HL-60/S4 treated with phorbol 12-myristate 13-acetate at 8.2 ng/mL for 4 days and 3 days (cell line): ENCODE data around the gene SIRPG.

Experiments used
- in situ Hi-C: fragments of 300-500 bp; cut with MboI; formaldehyde crosslinking; loops from 2 replicates; pipeline ENCODE4 v1.15.0; 2022; ENCODE audit warnings: low sequenced_read_pairs

The SIRPG gene

DNA sequence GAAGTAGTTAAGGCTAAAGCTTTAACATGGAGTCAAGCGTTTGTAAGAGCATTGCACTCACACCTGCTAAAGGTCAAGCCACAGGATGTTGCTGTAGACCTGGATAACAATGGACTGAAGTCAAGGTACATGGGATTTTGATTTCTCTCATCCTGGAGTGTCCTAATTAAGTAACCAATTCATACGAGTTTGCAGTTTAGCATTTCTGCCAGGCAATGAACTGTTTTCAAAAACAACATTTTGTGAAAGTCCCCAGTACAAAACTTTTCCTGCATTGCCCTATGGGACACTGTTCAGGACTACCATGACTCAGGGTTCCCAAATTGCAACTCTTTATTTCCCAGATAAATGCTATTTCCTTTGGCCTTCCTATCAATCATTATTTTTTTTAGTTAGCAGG lies 20.4 kb downstream of the SIRPG start:
- in situ Hi-C loops: loop anchor here (25.0 kb wide), 1 partner anchor 100 kb away; no protein-coding TSS in a partner anchor

- in situ Hi-C loops: loop anchor here (25.0 kb wide), 1 partner anchor 99 kb away; no protein-coding TSS in a partner anchor
Measured at GRCh38 chr20:1636621-1637020, 21.0 kb downstream of the SIRPG start.

DNA sequence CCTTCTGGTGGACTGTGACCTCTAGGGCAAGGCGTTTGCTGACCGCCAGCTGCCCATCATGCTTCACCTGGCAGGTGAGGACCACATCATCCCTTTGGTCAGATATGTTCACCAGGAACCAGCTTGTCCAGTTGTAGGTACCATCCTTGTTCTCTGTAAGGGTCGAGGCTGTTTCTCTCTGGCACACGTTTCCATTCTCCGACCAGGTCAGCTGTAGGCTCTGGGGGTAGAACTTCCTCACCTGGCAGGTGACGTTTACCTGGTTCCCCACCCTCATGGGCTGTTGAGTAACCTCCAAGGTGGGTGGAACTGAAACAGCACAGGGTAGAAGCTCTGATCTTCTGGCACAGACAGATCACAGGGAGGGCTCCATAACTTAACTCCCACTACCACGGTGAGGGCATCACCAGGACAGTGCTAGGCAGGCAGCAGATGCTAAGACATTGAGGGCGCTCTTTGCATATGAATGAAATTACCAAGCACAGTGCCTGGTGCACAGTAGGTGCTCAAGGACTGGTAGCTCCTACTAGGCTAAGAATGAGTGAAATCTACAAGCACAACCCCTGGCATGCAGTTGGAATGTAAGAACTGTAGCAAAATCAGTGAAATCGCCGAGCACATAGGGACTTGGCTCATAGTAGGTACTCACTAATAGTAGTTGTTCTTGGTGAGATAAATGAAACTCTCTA lies 22.1 kb downstream of the SIRPG start:
- in situ Hi-C loops: loop anchor here (25.0 kb wide), 1 partner anchor 98 kb away; no protein-coding TSS in a partner anchor

- in situ Hi-C loops: loop anchor here (25.0 kb wide), 1 partner anchor 96 kb away; no protein-coding TSS in a partner anchor
Measured at GRCh38 chr20:1633535-1633934, 24.0 kb downstream of the SIRPG start.

GRCh38 chr20:1632178-1632577 lies 25.4 kb downstream of the SIRPG start:
- in situ Hi-C loops: loop anchor here (25.0 kb wide), 1 partner anchor 95 kb away; no protein-coding TSS in a partner anchor

DNA sequence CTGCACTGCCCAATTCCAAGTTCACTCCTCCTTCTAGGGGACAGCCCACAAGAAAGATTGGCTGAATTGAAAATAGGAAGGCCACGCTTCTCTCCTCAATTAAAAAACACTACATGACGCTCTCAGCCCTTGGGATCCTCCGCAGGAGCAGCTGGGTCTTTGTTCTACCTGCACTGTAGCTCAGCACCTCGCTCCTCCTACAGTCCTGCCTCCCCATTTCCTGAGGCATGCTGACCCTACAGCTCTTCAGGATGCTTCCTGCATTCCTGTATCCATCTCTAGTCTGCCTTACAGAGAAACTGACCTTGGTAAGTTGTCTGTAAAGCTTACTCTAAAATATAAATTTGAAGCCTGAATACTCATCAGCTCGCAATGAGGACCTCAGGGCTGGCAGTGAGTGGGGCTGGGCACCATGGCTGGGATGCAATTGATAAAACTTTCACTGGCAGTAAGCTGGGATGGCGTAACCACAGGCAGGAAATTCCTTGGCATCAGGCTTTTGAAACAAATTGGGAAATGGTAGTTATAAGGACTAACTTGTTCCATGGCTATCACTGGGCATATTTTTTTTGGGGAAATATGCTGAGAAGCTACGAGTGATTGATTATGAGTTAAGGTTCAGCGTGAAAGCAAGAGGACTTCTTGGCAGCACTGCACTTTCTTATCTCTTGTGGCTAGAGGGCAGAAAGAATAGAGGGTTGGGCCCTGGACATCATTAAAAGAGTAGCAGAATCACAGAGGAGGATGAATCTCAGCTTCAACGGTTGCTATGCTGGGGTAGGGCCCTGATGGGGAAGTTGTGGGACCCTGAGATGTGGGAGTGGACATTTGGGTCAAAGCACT lies 26.0 kb downstream of the SIRPG start:
- in situ Hi-C loops: loop anchor here (25.0 kb wide), 1 partner anchor 94 kb away; no protein-coding TSS in a partner anchor

GRCh38 chr20:1630186-1630585 lies 27.4 kb downstream of the SIRPG start:
- in situ Hi-C loops: loop anchor here (25.0 kb wide), 1 partner anchor 93 kb away; no protein-coding TSS in a partner anchor

GRCh38 chr20:1629321-1629720 lies 28.3 kb downstream of the SIRPG start:
- in situ Hi-C loops: loop anchor here (25.0 kb wide), 1 partner anchor 92 kb away; no protein-coding TSS in a partner anchor

DNA sequence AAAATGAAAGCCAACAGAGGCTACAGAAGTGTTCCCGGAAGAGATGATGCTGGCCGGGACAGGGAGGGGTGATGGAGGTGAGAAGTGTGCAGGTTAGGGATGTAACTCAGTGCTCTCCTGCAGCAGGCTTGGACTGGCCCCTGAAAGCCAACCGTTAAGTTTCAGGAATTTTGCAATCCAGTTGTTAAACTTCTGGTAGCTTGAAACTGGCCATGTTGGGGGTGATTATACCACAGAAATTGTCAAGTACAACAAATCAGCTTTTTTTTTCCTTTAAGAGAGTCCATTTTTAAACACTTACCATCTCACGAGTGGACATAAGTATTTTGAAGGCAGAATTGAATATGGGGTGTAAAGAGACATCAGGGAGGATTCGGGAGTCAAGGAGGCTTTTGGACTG lies 29.0 kb downstream of the SIRPG start:
- in situ Hi-C loops: loop anchor here (25.0 kb wide), 1 partner anchor 91 kb away; no protein-coding TSS in a partner anchor

GRCh38 chr20:1627200-1627550 lies 30.4 kb downstream of the SIRPG start:
- in situ Hi-C loops: loop anchor here (25.0 kb wide), 1 partner anchor 90 kb away; no protein-coding TSS in a partner anchor

- in situ Hi-C loops: loop anchor here (25.0 kb wide), 1 partner anchor 89 kb away; no protein-coding TSS in a partner anchor
Measured at GRCh38 chr20:1626528-1627199, 30.9 kb downstream of the SIRPG start.

GRCh38 chr20:1625083-1625690 lies 32.4 kb downstream of the SIRPG start:
- in situ Hi-C loops: loop anchor here (25.0 kb wide), 1 partner anchor 88 kb away; no protein-coding TSS in a partner anchor

DNA sequence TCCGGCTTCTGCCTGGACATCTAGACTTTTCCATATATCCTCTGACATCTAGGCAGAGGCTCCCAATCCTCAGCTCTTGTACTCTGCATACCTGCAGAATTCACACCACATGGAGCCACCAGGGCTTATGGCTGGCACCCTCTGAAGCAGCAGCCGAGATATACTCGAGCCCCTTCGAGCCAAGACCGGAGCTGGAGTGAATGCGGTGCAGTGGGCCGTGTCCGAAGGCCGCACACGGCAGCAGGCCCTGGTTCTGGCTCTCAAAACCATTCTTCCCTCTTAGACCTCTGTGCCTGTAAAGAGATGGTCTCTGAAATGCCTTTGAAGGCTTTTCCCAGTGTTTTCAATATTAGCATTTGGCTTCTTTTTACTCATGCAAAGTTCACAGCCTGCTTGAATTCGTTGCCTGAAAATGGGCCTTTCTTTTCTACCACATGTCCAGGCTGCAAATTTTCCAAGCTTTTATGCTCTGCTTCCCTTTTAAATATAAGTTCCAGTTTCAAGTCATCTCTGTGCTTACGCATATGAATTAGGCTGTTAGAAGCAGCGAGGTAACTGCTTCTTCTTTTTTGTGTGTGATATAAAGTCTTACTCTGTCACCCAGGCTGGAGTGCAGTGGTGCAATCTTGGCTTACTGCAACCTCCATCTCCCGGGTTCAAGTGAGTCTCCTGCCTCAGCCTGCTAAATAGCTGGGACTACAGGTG lies 33.9 kb downstream of the SIRPG start:
- in situ Hi-C loops: no loop called here

- in situ Hi-C loops: no loop called here
Measured at GRCh38 chr20:1622450-1622849, 35.1 kb downstream of the SIRPG start.

DNA sequence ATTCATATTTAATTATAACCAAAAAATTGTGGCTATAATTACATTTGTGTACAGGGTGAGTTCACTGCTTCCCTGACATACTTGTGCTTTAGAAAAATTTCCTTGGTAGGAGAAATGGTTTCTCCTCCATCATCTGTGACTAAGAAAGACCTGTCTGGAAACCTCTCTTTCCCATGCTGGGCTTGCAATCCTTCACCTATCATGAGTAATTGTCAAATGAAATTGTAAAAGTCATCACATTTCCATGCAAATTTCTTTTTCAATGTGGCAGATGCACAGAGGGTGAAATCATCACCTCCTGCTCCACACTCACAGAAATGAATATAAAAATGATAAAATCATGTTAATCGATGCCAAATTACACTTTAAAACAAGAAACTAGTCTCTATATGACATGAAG lies 36.3 kb downstream of the SIRPG start:
- in situ Hi-C loops: no loop called here

GRCh38 chr20:1619861-1620444 lies 37.6 kb downstream of the SIRPG start, which contains the start of gene SIRPB1:
Gene SIRPB1 (minus strand): TSS chr20:1620009. CDS start chr20:1619944, 65 bp downstream.
- in situ Hi-C loops: no loop called here

- in situ Hi-C loops: no loop called here
Measured at GRCh38 chr20:1618954-1619540, 38.5 kb downstream of the SIRPG start.

- in situ Hi-C loops: no loop called here
Measured at GRCh38 chr20:1618479-1618878, 39.1 kb downstream of the SIRPG start.

- in situ Hi-C loops: no loop called here
Measured at GRCh38 chr20:1616858-1617434, 40.6 kb downstream of the SIRPG start.
